ENCODE data around the gene BFSP1.

BFSP1 gene

DNA sequence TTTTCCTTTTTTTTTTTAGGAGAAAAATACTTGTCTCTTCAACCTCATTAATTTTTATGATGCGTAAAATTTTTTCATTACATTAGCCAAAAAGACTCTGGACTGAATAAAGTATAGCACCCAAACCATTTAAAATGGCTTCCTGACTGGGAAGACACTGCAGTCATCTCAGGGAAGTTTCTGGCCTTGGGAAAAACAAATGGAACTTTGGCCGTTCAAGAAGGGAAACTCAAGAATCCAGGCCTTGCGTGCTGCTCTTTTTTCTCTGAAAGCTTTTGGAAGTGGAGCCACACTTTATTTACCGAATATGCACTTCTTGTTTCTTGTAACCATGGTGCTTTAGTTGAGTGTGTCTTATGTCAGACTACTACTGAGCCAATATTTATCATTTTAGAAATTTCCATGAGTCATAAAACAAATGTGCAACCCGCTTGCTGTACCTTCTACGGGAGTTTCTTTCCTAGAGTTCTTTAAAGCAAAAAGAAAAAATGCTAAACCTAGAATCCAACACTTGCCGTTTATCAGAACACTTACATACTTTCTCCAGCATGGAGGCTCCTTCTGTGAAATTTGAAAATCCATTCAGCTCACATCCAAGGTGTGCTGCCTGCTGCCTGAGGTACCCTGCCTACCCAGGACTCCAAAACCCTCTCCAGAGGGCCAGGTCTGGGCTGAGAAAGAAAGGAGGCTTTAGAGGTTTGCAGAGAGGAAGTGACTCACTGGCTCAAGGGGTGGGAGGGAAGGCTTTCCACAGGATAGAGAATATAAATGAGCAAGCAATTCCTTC is 27.2 kb upstream of the BFSP1 start (continued):
- no peak for TF ChIP-seq ZNF791 (tag by site-specific recombination; IDR thresholded peaks at IDR 0.05)
- no peak for TF ChIP-seq ZNF510 (tag by site-specific recombination; IDR thresholded peaks at IDR 0.05; ENCODE audit: insufficient replicate concordance)

DNA sequence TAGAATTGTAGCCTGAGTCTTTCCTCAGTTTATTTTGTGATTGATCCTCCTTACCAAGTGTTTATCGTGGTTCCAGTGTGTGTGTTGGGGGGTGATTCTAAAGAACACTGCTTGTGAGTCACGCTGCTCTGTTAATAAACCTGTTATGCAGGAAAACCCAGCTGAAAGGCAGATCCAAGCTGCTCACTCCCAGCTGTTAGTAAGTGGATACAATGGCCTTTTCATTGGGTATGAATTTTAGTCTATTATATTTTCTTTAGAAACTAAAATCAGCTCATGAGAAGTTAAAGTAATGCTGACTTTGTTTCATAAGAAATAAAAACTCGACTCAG is 26.5 kb upstream of the BFSP1 start:
- ChIA-PET POLR2A (interaction anchor here (0.9 to 2.8 kb wide), 4 partner anchors 9 to 26 kb away, joined by 3 to 24 read pairs (median 4); partner anchors contain the start of genes BFSP1 and DSTN), CTCF (interaction anchor here (0.7 to 1.2 kb wide), 4 partner anchors 16 to 751 kb away, joined by 3 to 10 read pairs (median 4); no protein-coding TSS in a partner anchor)
- TF ChIP-seq ZNF610 (tag by site-specific recombination; IDR thresholded peaks at IDR 0.05; ENCODE audit: borderline replicate concordance), result no peak
- TF ChIP-seq REPIN1 (tag by site-specific recombination; IDR thresholded peaks at IDR 0.05; ENCODE audit: low read depth), result no peak
- TF ChIP-seq, protein P1, sequence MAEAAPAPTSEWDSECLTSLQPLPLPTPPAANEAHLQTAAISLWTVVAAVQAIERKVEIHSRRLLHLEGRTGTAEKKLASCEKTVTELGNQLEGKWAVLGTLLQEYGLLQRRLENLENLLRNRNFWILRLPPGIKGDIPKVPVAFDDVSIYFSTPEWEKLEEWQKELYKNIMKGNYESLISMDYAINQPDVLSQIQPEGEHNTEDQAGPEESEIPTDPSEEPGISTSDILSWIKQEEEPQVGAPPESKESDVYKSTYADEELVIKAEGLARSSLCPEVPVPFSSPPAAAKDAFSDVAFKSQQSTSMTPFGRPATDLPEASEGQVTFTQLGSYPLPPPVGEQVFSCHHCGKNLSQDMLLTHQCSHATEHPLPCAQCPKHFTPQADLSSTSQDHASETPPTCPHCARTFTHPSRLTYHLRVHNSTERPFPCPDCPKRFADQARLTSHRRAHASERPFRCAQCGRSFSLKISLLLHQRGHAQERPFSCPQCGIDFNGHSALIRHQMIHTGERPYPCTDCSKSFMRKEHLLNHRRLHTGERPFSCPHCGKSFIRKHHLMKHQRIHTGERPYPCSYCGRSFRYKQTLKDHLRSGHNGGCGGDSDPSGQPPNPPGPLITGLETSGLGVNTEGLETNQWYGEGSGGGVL (tag by site-specific recombination; IDR thresholded peaks at IDR 0.05), result no peak
- no peak for TF ChIP-seq ZNF837 (tag by site-specific recombination; IDR thresholded peaks at IDR 0.05)
- H3K36me3 ChIP-seq (ENCODE audit: control insufficient read depth in 2 of 2, insufficient read depth in 1 of 2, low read length in 2 of 2), result no peaks in the 10 kb centered on the region
- no peaks in the 10 kb centered on the region for H3K9me3 ChIP-seq (ENCODE audit: control insufficient read depth, insufficient read depth, low read depth, low read length)
- H3K4me1 ChIP-seq (ENCODE audit: control insufficient read depth, insufficient read depth, low read length), result peaks cover 16% of the 10 kb centered on the region
- no peak overlapping the region for H3K4me3 ChIP-seq (ENCODE audit: low read depth, low read length)
- no peak overlapping the region; the same call in 1 of the 2 replicates for H3K27ac ChIP-seq (ENCODE audit: extremely low read depth, low read depth, low read length)

DNA sequence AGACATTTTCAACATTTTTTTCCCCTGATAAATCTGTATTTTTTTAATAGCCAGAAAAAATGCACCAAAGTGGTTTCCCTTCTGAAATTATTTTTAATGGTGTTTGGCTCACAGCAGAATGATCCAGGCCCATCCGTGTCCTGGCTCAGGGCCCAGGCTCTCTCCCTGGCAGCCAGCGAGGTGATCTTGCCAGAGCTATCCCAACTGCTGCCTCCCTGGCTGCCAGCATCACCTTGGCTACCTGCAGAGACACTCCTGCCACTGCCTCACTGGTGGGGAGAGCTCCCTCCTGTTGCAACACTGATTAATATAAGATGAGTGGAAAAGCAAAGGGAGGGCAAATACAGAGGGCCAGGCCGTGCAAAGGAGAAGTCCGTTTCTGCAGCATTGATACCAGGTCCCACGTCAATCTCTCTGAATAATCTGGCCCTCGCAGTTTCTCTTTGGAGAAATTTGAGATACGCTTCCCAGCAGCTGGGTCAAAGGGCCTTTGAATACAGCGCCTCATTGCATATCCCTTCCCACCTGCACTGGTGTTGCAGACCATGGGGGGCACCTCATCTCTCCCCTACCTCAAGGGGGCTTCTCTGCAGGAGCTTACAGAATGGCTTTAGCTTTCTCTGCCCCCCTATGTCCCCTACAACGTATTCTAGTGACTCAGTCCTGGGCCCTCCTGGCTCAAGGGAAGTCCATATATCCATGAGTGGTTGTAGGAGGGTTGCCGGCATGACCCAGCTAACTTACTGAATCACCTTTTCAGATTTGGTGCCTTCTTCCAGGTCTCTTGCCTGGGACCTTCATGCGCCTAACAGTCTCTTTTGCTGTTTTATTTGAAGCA is 25.9 kb upstream of the BFSP1 start:
- Histone ChIP-seq H3K9me3 (ENCODE audit: control insufficient read depth, insufficient read depth, low read depth, low read length) (no peaks in the 10 kb centered on the region), H3K27ac (ENCODE audit: extremely low read depth, low read depth, low read length) (no peak overlapping the region; the same call in 1 of the 2 replicates), H3K4me1 (ENCODE audit: control insufficient read depth, insufficient read depth, low read length) (peaks cover 16% of the 10 kb centered on the region), H3K36me3 (ENCODE audit: control insufficient read depth in 2 of 2, insufficient read depth in 1 of 2, low read length in 2 of 2) (no peaks in the 10 kb centered on the region), H3K4me3 (ENCODE audit: low read depth, low read length) (no peak overlapping the region)
- CTCF ChIA-PET, result interaction anchor here (0.7 to 1.1 kb wide), 3 partner anchors 10 to 382 kb away, joined by 3 to 10 read pairs (median 4); no protein-coding TSS in a partner anchor
- POLR2A ChIA-PET, result interaction anchor here (0.9 to 2.8 kb wide), 4 partner anchors 9 to 26 kb away, joined by 3 to 24 read pairs (median 4); partner anchors contain the start of genes BFSP1 and DSTN
- 0 out of 2 replicates have a peak, but pooled peaks have one; percentile 26 for TF ChIP-seq ZIC2 (tag by site-specific recombination; IDR thresholded peaks at IDR 0.05)
- 0 out of 2 replicates have a peak, but pooled peaks have one; percentile 14 for TF ChIP-seq GLIS1 (tag by site-specific recombination; IDR thresholded peaks at IDR 0.05)
- no peak for TF ChIP-seq ZBTB1 (tag by site-specific recombination; IDR thresholded peaks at IDR 0.05)
- TF ChIP-seq ZNF223 (tag by site-specific recombination; IDR thresholded peaks at IDR 0.05), result 0 out of 2 replicates have a peak, but pooled peaks have one; percentile 19

DNA sequence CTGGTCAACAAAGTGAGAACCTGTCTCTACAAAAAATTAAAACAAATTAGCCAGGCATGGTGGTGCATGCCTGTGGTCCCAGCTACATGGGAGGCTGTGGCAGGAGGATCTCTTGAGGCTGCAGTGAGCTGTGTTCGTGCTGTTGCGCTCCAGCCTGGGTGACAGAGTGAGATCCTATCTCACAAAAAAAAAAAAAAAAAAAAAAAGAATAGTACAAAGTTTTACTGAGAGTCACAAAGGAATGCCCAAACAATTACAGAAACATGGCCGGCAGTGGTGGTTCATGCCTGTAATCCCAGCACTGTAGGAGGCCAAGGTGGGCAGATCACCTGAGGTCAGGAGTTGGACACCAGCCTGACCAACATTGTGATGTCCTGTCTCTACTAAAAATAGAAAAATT is 23.9 kb upstream of the BFSP1 start:
- CTCF ChIA-PET, result no interaction called here
- Histone ChIP-seq H3K36me3 (ENCODE audit: control insufficient read depth in 2 of 2, insufficient read depth in 1 of 2, low read length in 2 of 2) (no peaks in the 10 kb centered on the region), H3K9me3 (ENCODE audit: control insufficient read depth, insufficient read depth, low read depth, low read length) (no peaks in the 10 kb centered on the region), H3K27ac (ENCODE audit: extremely low read depth, low read depth, low read length) (no peak overlapping the region), H3K4me1 (ENCODE audit: control insufficient read depth, insufficient read depth, low read length) (peaks cover 16% of the 10 kb centered on the region), H3K4me3 (ENCODE audit: low read depth, low read length) (no peak overlapping the region)
- POLR2A ChIA-PET, result no interaction called here
- no peak for TF ChIP-seq ZNF626 (tag by site-specific recombination; IDR thresholded peaks at IDR 0.05)
- no peak for TF ChIP-seq ZNF274 (IDR thresholded peaks at IDR 0.05; ENCODE audit: low read length)
- no peak for TF ChIP-seq ZNF274 (tag by site-specific recombination; IDR thresholded peaks at IDR 0.05; ENCODE audit: borderline replicate concordance)
- no peak for TF ChIP-seq ZFP37 (tag by site-specific recombination; IDR thresholded peaks at IDR 0.05)
- TF ChIP-seq ZNF174 (tag by site-specific recombination; IDR thresholded peaks at IDR 0.05), result no peak
- TF ChIP-seq, protein P2, sequence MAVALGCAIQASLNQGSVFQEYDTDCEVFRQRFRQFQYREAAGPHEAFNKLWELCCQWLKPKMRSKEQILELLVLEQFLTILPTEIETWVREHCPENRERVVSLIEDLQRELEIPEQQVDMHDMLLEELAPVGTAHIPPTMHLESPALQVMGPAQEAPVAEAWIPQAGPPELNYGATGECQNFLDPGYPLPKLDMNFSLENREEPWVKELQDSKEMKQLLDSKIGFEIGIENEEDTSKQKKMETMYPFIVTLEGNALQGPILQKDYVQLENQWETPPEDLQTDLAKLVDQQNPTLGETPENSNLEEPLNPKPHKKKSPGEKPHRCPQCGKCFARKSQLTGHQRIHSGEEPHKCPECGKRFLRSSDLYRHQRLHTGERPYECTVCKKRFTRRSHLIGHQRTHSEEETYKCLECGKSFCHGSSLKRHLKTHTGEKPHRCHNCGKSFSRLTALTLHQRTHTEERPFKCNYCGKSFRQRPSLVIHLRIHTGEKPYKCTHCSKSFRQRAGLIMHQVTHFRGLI (tag by site-specific recombination; IDR thresholded peaks at IDR 0.05), result no peak
- TF ChIP-seq, protein P3, sequence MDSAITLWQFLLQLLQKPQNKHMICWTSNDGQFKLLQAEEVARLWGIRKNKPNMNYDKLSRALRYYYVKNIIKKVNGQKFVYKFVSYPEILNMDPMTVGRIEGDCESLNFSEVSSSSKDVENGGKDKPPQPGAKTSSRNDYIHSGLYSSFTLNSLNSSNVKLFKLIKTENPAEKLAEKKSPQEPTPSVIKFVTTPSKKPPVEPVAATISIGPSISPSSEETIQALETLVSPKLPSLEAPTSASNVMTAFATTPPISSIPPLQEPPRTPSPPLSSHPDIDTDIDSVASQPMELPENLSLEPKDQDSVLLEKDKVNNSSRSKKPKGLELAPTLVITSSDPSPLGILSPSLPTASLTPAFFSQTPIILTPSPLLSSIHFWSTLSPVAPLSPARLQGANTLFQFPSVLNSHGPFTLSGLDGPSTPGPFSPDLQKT (IDR thresholded peaks at IDR 0.05; ENCODE audit: borderline replicate concordance, low read depth, low read length), result no peak
- TF ChIP-seq ZNF138 (tag by site-specific recombination; IDR thresholded peaks at IDR 0.05; ENCODE audit: borderline replicate concordance), result no peak
- TF ChIP-seq ZBTB21 (tag by site-specific recombination; IDR thresholded peaks at IDR 0.05), result no peak
- TF ChIP-seq RBAK (tag by site-specific recombination; IDR thresholded peaks at IDR 0.05), result no peak
- TF ChIP-seq, protein P4, sequence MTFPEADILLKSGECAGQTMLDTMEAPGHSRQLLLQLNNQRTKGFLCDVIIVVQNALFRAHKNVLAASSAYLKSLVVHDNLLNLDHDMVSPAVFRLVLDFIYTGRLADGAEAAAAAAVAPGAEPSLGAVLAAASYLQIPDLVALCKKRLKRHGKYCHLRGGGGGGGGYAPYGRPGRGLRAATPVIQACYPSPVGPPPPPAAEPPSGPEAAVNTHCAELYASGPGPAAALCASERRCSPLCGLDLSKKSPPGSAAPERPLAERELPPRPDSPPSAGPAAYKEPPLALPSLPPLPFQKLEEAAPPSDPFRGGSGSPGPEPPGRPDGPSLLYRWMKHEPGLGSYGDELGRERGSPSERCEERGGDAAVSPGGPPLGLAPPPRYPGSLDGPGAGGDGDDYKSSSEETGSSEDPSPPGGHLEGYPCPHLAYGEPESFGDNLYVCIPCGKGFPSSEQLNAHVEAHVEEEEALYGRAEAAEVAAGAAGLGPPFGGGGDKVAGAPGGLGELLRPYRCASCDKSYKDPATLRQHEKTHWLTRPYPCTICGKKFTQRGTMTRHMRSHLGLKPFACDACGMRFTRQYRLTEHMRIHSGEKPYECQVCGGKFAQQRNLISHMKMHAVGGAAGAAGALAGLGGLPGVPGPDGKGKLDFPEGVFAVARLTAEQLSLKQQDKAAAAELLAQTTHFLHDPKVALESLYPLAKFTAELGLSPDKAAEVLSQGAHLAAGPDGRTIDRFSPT (tag by site-specific recombination; IDR thresholded peaks at IDR 0.05), result no peak
